Medulla oblongata (tissue), 1 donor: Measurements from ENCODE around the gene FAAP20.
A peak's percentile ranks its signal among the peaks of the same experiment; 100 is the strongest.

Experiments
- DNase-seq: peaks from one replicate; pipeline ENCODE4 v3.0.0-alpha.2; 2015; ENCODE audit errors: extremely low spot score

Gene FAAP20

GRCh38 chr1:2195785-2196184, 1.2 kb upstream of the FAAP20 start:
- DNase-seq, result no peak

GRCh38 chr1:2194898-2195673, 514 bp upstream of the FAAP20 start:
- DNase-seq, result peak; percentile 86

- DNase-seq, result no peak
These were observed 874 bp downstream of the FAAP20 start for GRCh38 chr1:2193514-2194281.

- no peak for DNase-seq
These were observed 2.3 kb downstream of the FAAP20 start for GRCh38 chr1:2192031-2192995.

- no peak for DNase-seq
These were observed 4.0 kb downstream of the FAAP20 start for GRCh38 chr1:2190491-2190976.

GRCh38 chr1:2189459-2190425, 4.8 kb downstream of the FAAP20 start:
- DNase-seq, result peak; percentile 93

- DNase-seq, result no peak
These were observed 6.2 kb downstream of the FAAP20 start for GRCh38 chr1:2188336-2188735.

- DNase-seq, result no peak
These were observed 7.0 kb downstream of the FAAP20 start for GRCh38 chr1:2187619-2188018.

GRCh38 chr1:2186901-2187300, 7.7 kb downstream of the FAAP20 start:
- DNase-seq, result no peak

GRCh38 chr1:2185880-2186855, 8.4 kb downstream of the FAAP20 start:
- no peak for DNase-seq

- no peak for DNase-seq
These were observed 9.6 kb downstream of the FAAP20 start for GRCh38 chr1:2184934-2185333.

GRCh38 chr1:2184531-2184930, 10.0 kb downstream of the FAAP20 start:
- no peak for DNase-seq

GRCh38 chr1:2183937-2184334, 10.6 kb downstream of the FAAP20 start:
- no peak for DNase-seq

GRCh38 chr1:2182376-2182775, 12.2 kb downstream of the FAAP20 start:
- no peak for DNase-seq

- no peak for DNase-seq
These were observed 12.8 kb downstream of the FAAP20 start for GRCh38 chr1:2181752-2182151.

GRCh38 chr1:2181271-2181670, 13.3 kb downstream of the FAAP20 start:
- no peak for DNase-seq

- DNase-seq, result no peak
These were observed 14.0 kb downstream of the FAAP20 start for GRCh38 chr1:2180297-2181245.

GRCh38 chr1:2179283-2180013, 15.1 kb downstream of the FAAP20 start:
- no peak for DNase-seq
